ENCODE results near the gene SLX4IP.

The SLX4IP gene

DNA sequence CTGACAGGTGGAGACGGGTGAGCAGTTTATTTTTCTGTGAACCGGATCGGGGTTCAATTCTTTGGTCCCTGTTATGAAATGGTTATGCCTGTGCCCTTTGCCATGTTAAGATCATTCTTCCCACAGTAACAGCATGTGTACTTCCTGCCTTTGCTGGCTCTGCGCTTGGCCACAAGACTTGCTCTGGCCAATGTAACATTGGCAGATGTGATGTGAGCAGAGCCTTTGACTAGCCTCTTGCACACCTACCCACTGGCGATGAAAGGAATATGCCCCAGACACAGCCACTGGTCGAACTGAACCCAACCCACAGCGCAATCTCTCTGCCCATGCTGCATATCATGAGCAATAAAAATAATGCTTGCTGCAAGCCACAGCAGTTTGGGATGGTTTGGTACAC, 206.8 kb downstream of the SLX4IP start:
- Histone ChIP-seq H3K27me3 (ENCODE audit: insufficient read depth, poor library complexity, severe bottlenecking) (no peaks in the 10 kb centered on the region), H3K27ac (replicated peaks) (no peak overlapping the region), H3K4me3 (replicated peaks; ENCODE audit: insufficient read depth, low read length) (no peak overlapping the region)
- DNase-seq (ENCODE audit: low read depth in 1 of 2, low spot score in 1 of 2), result no peak
- no peak for TF ChIP-seq SPI1 (IDR thresholded peaks at IDR 0.05; ENCODE audit: borderline replicate concordance, low read depth)
- no peak for TF ChIP-seq POLR2AphosphoS5 (IDR thresholded peaks at IDR 0.05; ENCODE audit: low read depth)
- TF ChIP-seq, protein P1, sequence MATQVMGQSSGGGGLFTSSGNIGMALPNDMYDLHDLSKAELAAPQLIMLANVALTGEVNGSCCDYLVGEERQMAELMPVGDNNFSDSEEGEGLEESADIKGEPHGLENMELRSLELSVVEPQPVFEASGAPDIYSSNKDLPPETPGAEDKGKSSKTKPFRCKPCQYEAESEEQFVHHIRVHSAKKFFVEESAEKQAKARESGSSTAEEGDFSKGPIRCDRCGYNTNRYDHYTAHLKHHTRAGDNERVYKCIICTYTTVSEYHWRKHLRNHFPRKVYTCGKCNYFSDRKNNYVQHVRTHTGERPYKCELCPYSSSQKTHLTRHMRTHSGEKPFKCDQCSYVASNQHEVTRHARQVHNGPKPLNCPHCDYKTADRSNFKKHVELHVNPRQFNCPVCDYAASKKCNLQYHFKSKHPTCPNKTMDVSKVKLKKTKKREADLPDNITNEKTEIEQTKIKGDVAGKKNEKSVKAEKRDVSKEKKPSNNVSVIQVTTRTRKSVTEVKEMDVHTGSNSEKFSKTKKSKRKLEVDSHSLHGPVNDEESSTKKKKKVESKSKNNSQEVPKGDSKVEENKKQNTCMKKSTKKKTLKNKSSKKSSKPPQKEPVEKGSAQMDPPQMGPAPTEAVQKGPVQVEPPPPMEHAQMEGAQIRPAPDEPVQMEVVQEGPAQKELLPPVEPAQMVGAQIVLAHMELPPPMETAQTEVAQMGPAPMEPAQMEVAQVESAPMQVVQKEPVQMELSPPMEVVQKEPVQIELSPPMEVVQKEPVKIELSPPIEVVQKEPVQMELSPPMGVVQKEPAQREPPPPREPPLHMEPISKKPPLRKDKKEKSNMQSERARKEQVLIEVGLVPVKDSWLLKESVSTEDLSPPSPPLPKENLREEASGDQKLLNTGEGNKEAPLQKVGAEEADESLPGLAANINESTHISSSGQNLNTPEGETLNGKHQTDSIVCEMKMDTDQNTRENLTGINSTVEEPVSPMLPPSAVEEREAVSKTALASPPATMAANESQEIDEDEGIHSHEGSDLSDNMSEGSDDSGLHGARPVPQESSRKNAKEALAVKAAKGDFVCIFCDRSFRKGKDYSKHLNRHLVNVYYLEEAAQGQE (IDR thresholded peaks at IDR 0.05; ENCODE audit: insufficient replicate concordance, low read depth), result no peak
- TF ChIP-seq GABPA (IDR thresholded peaks at IDR 0.05; ENCODE audit: low read depth), result no peak
- TF ChIP-seq, protein P2, sequence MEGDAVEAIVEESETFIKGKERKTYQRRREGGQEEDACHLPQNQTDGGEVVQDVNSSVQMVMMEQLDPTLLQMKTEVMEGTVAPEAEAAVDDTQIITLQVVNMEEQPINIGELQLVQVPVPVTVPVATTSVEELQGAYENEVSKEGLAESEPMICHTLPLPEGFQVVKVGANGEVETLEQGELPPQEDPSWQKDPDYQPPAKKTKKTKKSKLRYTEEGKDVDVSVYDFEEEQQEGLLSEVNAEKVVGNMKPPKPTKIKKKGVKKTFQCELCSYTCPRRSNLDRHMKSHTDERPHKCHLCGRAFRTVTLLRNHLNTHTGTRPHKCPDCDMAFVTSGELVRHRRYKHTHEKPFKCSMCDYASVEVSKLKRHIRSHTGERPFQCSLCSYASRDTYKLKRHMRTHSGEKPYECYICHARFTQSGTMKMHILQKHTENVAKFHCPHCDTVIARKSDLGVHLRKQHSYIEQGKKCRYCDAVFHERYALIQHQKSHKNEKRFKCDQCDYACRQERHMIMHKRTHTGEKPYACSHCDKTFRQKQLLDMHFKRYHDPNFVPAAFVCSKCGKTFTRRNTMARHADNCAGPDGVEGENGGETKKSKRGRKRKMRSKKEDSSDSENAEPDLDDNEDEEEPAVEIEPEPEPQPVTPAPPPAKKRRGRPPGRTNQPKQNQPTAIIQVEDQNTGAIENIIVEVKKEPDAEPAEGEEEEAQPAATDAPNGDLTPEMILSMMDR (IDR thresholded peaks at IDR 0.05; ENCODE audit: insufficient read depth, low read length), result no peak

DNA sequence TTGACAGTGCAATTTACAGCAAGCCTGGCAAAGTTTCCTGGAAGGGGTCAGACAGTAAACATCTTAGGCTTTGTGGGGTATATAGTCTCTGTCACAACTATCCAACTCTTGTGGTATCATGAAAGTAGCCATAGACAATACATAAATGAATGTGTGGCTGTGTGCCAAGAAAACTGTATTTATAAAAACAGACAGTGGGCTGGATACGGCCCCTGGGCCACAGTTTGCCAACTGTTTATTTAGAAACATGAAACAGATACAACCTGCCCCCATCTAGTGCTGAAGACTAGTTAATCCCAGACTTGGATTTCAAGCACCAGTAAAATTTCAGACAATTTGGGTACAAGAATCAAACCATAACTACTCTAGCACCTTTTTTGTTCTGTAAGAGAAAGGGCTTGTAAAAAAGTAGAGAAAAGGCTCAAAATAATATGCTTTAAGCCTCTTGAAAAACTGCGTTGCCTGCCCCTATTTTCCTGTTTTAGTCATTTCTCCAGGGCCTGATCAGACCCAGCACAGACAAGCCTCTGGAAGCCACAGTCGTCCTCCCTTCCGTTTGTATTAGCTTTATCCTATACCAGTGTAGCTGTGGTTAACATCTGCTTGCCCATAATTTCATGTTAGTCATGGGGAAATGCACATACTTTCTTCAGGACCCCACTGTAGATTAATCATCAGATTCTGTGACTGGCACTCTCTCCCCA, 207.9 kb downstream of the SLX4IP start:
- H3K4me3 ChIP-seq (replicated peaks; ENCODE audit: insufficient read depth, low read length), result no peak overlapping the region
- no peak for DNase-seq (ENCODE audit: low read depth in 1 of 2, low spot score in 1 of 2)
- H3K27ac ChIP-seq (replicated peaks), result no peak overlapping the region
- H3K27me3 ChIP-seq (ENCODE audit: insufficient read depth, poor library complexity, severe bottlenecking), result no peaks in the 10 kb centered on the region
- TF ChIP-seq, protein P2 (IDR thresholded peaks at IDR 0.05; ENCODE audit: insufficient read depth, low read length), result no peak
- no peak for TF ChIP-seq SPI1 (IDR thresholded peaks at IDR 0.05; ENCODE audit: borderline replicate concordance, low read depth)
- TF ChIP-seq POLR2AphosphoS5 (IDR thresholded peaks at IDR 0.05; ENCODE audit: low read depth), result no peak
- TF ChIP-seq GABPA (IDR thresholded peaks at IDR 0.05; ENCODE audit: low read depth), result no peak
- TF ChIP-seq, protein P1 (IDR thresholded peaks at IDR 0.05; ENCODE audit: insufficient replicate concordance, low read depth), result no peak

DNA sequence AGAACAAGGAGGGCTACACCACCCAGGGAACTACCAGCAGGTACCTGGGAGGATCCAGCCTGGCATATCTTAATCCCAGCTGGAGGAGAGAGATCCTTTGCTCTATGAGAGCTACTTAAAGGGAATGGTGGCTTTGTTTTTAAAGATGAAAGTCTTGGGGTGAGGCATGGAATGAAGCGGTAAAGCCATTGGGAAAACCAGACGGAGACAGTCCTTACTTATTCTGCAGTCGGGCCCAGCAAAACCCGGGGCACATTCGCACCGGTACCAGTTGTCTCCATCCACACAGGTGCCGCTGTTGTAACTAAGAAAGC, 208.4 kb downstream of the SLX4IP start:
- no peak for DNase-seq (ENCODE audit: low read depth in 1 of 2, low spot score in 1 of 2)
- no peak overlapping the region for H3K27ac ChIP-seq (replicated peaks)
- no peak for TF ChIP-seq GABPA (IDR thresholded peaks at IDR 0.05; ENCODE audit: low read depth)
- TF ChIP-seq POLR2AphosphoS5 (IDR thresholded peaks at IDR 0.05; ENCODE audit: low read depth), result no peak
- TF ChIP-seq, protein P2 (IDR thresholded peaks at IDR 0.05; ENCODE audit: insufficient read depth, low read length), result no peak
- TF ChIP-seq, protein P1 (IDR thresholded peaks at IDR 0.05; ENCODE audit: insufficient replicate concordance, low read depth), result no peak
- no peak for TF ChIP-seq SPI1 (IDR thresholded peaks at IDR 0.05; ENCODE audit: borderline replicate concordance, low read depth)
- no peak overlapping the region for H3K4me3 ChIP-seq (replicated peaks; ENCODE audit: insufficient read depth, low read length)
- H3K27me3 ChIP-seq (ENCODE audit: insufficient read depth, poor library complexity, severe bottlenecking), result no peaks in the 10 kb centered on the region
